CD4-positive, alpha-beta T cell treated with Interleukin-17A for 4 hours (primary cell): ENCODE results near the gene CTLA4.

ENCODE experiments used
- DNase-seq: peaks from one replicate; pipeline ENCODE4 v3.0.0-alpha.2; 2020; ENCODE audit warnings: mixed read lengths

Gene CTLA4

DNA sequence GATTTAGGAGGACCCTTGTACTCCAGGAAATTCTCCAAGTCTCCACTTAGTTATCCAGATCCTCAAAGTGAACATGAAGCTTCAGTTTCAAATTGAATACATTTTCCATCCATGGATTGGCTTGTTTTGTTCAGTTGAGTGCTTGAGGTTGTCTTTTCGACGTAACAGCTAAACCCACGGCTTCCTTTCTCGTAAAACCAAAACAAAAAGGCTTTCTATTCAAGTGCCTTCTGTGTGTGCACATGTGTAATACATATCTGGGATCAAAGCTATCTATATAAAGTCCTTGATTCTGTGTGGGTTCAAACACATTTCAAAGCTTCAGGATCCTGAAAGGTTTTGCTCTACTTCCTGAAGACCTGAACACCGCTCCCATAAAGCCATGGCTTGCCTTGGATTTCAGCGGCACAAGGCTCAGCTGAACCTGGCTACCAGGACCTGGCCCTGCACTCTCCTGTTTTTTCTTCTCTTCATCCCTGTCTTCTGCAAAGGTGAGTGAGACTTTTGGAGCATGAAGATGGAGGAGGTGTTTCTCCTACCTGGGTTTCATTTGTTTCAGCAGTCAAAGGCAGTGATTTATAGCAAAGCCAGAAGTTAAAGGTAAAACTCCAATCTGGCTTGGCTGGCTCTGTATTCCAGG is at the start of gene CTLA4:
TSS of gene CTLA4 (plus strand) at position 211 of the 640 bp plus-strand sequence. CDS start at position 383, 172 bp downstream.
- DNase-seq = peak; percentile 27

DNA sequence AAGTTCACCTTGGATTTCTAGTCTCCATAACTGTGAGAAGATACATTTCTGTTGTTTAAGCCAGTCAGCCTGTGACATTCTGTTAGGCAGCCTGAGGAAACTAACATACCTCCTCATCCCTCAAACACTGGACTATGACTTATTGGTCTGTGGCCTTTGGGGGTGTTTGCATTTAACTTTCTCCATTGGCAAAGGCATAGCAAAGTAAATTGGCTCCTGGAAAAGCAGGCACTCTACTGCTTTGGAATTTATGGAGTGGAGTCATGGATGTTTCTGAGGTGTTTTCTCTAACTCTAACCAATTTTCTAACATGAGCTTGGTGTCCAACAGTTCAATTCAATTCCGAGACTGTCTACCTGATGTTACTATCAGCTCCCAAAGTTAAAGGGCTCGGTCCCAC is 48.9 kb upstream of the CTLA4 start:
- DNase-seq = no peak

DNA sequence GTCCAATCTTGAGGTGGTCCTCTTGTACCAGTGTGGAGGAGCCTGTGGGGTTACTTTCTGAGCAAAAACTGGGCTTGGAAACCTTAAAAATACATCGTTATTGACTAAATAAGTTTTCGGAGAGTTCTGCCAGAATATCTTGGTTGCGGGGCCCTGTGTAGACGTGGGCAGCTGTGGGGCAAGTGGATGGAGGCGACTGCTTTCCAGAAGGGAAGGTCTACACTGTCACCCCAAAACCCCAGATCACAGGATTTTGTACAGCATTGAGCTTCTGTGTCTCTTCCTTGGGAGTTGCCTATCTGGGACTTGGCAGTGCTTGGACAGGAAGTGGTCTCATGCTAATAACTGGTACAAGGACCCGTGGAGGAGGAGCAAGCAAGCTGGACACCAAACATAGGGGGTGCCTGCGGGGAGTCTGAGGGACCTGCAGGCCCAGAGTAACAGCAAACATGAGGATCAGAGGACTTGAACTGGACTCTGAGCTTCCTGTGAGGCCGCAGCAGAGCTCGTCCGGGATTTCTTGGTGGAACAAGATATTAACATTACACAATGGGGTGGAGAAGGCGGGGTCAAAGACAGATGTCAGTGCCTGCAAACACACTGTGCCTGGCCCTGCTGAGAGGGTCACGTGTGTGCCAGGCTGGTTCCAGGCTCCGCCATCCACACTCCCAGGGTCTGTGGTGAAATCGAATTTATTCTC is 48.0 kb upstream of the CTLA4 start:
- DNase-seq = no peak

DNA sequence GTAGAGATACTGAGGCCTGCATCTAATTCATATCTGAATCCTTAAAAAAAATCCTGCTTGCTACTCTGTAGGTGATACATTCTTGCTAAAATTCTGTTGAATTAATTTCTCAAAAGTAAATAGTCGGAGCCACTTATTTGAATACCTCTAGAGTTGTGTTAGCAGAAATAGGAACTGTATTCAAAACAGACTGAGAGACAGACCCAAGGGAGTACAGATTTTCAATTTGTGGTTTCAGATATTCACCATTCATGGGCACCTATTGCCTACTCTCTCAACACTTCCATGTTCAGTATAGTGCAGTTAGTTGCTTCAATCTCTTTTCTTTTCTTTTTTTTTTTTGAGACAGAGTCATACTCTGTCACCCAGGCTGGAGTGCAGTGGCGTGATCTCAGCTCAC is 46.6 kb upstream of the CTLA4 start:
- no peak for DNase-seq

DNA sequence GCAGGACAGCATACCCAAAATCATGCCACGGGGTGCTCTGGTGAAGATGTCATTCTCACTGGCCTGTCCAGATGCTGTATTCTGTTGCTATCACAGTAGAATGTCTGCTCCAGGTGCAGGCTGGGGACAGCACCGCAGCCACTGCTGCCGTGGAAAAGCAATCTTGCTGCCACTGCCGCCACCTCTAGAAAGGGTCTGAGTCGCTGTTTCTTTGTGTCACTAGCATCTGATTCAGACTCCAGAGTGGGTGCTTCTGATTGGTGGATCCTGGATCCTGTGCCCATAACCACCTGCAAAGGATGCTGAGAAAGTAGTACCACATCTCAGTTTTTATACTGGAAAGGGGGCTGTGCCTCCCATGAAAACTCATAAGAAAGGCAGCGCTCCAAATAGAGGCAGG is 45.3 kb upstream of the CTLA4 start:
- no peak for DNase-seq

DNA sequence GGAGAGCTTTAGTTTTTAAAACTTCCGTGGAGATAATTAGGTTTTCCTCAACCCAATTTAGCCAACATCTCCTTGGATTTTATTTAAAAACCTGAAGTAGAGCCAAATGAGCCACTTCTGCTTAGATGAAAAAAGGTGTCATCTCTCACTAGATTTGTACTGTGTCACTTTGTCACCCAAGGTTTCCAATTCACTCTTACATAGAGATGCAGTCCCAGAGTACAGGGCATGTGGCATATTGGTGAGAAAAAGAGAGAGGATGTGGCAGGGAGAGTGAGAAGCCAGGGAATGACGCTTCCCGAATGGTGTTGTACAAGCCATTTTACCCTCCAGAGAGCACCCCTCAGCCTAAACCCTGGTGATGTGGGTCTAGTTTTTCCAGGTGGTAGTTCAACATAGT is 44.4 kb upstream of the CTLA4 start:
- DNase-seq = no peak

DNA sequence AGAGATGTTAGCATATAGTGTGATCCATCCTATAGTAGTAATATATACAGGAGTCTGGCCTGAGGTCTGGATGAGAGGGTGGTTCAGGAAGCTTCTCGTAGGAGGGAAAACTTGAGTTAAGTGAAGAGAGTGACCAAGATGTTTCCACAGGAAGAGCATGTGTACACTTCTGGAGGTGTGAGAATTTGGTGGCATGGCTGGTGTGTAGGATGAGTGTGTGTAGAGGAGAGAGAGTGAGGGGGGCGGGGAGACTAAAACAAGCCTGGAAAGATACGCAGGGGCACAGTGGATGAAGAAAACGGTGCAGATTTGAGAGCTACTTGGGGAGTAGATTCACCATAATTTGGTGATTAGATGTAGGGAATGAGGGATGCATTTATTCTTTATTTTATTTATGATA is 43.5 kb upstream of the CTLA4 start:
- no peak for DNase-seq

- DNase-seq = no peak
These were observed 43.0 kb upstream of the CTLA4 start for GRCh38 chr2:203824603-203825002.

DNA sequence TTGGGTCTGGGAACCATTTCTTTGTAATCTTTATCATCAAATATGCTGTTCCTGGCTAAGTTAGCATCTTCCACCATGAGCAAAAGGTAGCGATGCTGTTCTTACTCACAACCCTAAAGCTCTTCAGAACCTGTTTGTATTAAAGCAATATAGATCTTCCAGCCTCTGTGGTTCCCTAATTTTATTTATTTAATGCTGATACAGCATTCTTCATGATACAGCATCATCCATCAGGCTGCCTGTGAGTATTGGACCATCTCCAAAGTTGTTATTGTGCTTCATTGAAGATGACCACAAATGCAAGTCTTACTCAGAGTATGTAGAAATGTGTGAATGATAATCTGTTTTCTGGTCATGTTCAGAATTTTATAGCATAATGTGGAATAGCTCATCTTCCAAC is 40.9 kb upstream of the CTLA4 start:
- DNase-seq = no peak

DNA sequence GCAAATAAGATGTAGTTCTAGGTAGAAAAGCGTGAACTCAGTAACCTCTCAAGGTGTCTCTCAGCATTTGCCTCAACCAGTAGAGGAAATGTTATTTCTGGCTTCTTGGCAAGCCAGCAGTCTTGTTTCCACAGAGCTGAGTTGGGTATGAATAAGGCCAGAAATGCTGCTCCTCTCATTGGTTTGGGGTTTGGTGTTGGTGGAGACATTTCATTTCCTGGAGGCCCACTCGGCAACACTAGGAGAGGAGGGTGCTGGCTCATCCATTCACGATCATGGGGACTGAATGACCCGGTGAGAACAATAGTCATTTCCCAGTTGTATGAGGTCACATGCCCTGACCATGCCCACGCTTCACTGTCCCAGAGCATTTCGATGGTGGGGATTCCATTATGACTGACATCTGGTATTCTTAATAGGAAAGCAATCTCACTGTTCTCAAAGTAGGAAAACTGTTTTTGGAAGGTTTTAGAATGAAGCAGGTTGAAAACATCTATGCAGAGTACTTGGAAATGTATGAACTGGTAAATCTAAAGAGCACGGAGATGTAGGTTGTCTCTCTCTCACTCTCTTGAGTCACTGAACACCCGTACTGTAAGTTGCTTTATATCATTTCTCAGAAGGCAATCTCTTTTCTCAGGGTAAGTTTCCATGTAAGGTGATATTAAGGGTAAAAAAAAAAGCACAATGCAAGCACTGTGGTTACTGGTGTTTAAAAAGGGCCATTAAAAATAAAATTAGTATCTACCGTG is 37.1 kb upstream of the CTLA4 start:
- DNase-seq = peak; percentile 14

GRCh38 chr2:203835420-203835819 is 32.2 kb upstream of the CTLA4 start:
- DNase-seq = no peak

DNA sequence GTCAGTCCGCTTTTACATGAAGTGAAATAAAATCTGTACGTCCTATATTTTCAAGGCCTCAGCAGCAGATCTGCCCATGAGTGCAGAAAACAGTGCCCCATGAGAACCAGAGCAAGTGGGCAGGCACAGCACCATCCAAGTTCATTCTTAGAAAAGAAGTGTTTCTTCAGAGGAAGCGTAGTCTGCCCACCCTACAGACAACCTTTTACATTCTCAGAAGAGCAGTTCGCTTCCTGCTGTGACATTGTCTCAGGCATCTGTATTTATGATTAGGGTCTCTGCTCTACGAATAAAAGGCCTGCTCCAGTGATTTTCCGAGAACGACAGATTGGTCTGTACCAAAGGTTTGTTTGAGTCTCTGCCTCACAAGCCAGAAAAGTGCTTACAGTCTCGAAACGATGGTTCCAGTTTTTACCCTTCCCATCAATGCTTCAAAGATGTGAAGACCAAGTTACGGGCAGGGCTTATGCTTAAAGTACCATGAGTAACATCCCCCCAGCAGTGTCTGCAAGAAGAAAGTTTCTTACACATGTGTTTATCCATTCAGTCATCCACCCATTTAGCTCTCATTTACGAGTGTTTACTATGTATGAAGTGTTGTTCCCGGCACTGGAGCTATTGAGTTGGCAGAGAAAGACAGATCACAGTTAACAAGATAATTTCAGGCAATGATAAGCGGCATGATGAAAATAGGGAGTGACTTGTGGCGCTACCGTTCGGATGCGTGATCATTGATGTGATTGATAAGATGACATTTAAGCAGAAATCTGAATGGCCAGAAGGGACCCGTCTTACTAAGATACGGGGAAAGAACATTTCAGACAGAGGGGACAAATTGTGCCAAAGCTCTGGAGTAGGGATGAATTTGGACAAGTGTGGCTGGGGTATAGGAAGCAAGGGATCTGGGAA is 31.4 kb upstream of the CTLA4 start:
- DNase-seq = no peak

DNA sequence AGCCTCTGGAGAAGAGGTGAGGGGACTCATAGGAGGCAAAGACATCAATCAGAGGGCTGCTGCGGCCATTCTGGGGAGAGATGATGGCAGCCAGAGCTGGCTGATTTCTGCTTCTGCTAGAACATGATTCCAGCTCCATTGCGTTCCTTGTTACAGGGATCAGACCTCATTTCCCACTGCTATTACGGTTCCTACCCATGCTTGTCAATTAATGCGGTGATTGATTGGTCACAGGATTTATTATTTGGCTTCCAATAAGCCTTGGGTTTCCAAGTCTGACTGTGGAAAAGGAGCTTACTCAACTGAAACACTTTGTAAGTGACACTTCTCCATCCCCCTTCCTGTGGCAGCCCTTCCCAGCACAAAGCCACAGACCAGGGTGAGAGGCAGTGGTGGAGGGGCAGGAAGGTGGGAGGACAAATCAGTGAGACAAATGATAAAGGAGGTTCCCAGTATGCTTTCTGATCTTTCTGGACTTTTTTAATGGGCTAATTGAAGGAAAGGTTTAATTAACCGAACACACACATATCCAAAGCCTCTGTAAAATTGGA is 26.8 kb upstream of the CTLA4 start:
- DNase-seq = no peak

DNA sequence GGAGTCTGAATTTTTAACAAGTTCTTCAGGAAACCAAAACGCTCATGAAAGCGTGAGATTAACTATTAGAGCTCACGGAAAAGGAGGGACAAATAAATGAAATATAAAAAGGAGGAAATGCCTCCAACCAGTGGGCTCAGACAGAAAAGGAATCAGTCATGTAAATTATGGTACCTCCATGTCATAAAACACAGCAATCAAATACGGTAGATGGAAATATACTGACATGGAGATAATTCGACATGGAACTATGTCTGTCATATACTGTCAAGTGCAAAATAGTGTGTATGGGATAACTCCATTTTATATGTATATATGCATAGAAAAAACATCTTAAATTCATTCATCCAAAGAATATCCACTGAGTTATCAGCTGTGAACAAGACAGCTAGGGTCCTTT is 25.9 kb upstream of the CTLA4 start:
- no peak for DNase-seq

DNA sequence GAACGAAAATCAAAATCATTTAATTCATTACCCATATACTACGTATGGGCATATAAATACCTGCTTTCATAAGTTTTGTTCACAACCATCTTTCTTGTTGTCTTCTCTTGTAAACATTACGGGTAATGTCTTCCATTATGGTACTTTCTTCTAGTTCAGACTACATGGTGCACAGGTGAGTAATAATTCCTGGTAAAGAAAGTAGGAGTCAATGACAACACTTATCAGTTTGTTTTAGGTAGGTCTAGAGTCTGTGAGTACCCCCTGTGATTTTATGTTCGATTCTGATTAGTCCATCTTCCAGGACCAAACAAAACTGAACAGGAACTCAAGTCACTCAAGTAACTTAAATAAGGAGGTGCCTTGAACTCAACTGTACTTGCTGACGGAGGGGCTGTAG is 25.2 kb upstream of the CTLA4 start:
- DNase-seq = no peak

GRCh38 chr2:203846490-203847105 is 21.0 kb upstream of the CTLA4 start:
- no peak for DNase-seq

DNA sequence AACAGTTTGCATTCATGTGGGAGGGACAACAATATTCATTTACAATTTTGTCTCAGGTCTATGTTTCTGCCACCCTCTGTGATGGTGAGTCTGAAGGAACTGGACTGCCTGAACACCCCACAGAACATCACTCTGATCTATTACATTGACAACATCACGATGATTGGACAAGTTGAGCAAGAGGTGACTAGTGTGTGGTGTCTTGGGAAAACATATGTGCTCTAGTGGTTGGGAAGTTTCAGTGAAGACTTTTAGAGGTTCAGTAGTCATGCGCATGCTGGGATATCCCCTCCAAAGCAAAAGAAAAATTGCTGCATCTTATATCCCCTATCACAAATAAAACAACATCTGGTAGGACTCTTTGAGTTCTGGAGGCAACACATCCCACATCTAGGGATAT is 18.6 kb upstream of the CTLA4 start:
- no peak for DNase-seq

GRCh38 chr2:203852760-203853159 is 14.8 kb upstream of the CTLA4 start:
- DNase-seq = no peak

DNA sequence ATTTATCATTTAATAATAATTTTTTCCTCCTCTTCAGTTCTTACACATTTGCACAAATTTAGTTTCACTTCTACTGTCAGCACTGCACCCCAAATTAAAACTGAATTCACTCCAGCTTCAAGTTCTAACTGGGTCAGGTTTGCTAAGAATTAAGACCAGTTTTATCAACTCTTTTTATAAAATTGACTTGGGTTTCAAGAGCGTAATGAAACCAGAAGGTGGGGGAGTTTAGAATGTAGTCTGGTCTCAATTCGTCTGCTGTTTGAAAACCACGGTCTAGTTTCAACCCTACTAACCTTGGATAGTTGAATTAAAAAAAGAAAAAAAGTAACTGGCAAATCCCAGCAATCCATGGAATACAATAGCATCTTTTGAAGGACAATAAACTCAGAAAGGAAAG is 14.3 kb upstream of the CTLA4 start:
- DNase-seq = no peak

DNA sequence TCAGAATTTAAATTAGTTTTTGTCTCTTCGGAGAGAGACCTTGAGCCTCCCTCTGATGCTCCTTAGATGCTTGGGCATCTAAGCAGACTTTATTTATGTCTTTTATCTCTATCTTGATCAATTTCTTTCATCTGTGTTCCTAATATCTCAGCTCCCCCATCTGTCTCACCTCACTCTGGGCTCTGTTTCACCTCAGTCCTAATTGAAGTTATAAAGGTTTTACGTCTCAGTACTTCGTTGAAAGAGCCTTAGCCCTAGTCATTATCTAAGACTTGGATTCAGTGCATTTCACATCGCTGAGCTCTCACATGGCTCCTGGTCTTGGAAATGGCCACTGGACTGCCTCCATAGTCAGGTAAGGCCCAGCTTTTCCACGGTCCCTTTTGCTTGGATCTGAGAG is 13.8 kb upstream of the CTLA4 start:
- no peak for DNase-seq

GRCh38 chr2:203855274-203855673 is 12.3 kb upstream of the CTLA4 start:
- no peak for DNase-seq

- DNase-seq = no peak
These were observed 9.9 kb upstream of the CTLA4 start for GRCh38 chr2:203857656-203858055.
